Activated naive CD4-positive, alpha-beta T cell (primary cell): ENCODE results near the gene TMEM61.
"Not testable (repeated sequence)": the region's sequence is repeated elsewhere in the genome, so short reads cannot be mapped to it uniquely, and the experiment has no call there.

Source experiments
- DNase-seq, 4 experiments: peaks; one replicate each; lab custom pipeline; 2025; lab: John Stamatoyannopoulos, UW

The TMEM61 gene

GRCh38 chr1:54980528-54981241 lies at the start of gene TMEM61:
TMEM61 (plus strand) TSS chr1:54980628; CDS start chr1:54981066, 438 bp downstream.
- no peak for DNase-seq

- DNase-seq, result no peak
Observed at GRCh38 chr1:54931275-54931840, 49.1 kb upstream of the TMEM61 start.

GRCh38 chr1:54934081-54934480 lies 46.3 kb upstream of the TMEM61 start:
- not testable (repeated sequence) for DNase-seq

GRCh38 chr1:54934869-54935268 lies 45.6 kb upstream of the TMEM61 start:
- no peak for DNase-seq

GRCh38 chr1:54936791-54937190 lies 43.6 kb upstream of the TMEM61 start:
- DNase-seq, result no peak

- no peak for DNase-seq
Observed at GRCh38 chr1:54937469-54937868, 43.0 kb upstream of the TMEM61 start.

- not testable (repeated sequence) for DNase-seq
Observed at GRCh38 chr1:54938955-54939354, 41.5 kb upstream of the TMEM61 start.

GRCh38 chr1:54940042-54940441 lies 40.4 kb upstream of the TMEM61 start:
- no peak for DNase-seq

GRCh38 chr1:54942976-54943375 lies 37.5 kb upstream of the TMEM61 start:
- DNase-seq, result no peak

GRCh38 chr1:54944610-54945392 lies 35.6 kb upstream of the TMEM61 start:
- peak in 1 of 4 experiments; percentile 13 for DNase-seq

- DNase-seq, result no peak
Observed at GRCh38 chr1:54945393-54945936, 35.0 kb upstream of the TMEM61 start.

GRCh38 chr1:54947540-54947939 lies 32.9 kb upstream of the TMEM61 start:
- no peak for DNase-seq

- DNase-seq, result no peak
Observed at GRCh38 chr1:54949053-54949452, 31.4 kb upstream of the TMEM61 start.

GRCh38 chr1:54950006-54950368 lies 30.4 kb upstream of the TMEM61 start:
- no peak for DNase-seq

GRCh38 chr1:54950369-54951163 lies 29.9 kb upstream of the TMEM61 start:
- peak in 2 of 4 experiments; percentile 3 to 11 for DNase-seq

GRCh38 chr1:54951810-54952226 lies 28.6 kb upstream of the TMEM61 start:
- no peak for DNase-seq

GRCh38 chr1:54952950-54953718 lies 27.3 kb upstream of the TMEM61 start:
- DNase-seq, result no peak

GRCh38 chr1:54953846-54954245 lies 26.6 kb upstream of the TMEM61 start:
- DNase-seq, result no peak

- DNase-seq, result no peak
Observed at GRCh38 chr1:54955359-54955758, 25.1 kb upstream of the TMEM61 start.

GRCh38 chr1:54956726-54957125 lies 23.7 kb upstream of the TMEM61 start:
- no peak for DNase-seq

- DNase-seq, result no peak
Observed at GRCh38 chr1:54959241-54959640, 21.2 kb upstream of the TMEM61 start.
